Muscle of arm (tissue), 12 donors: ENCODE data around the gene ATXN7L2. TPM values are rescaled to one million over a fixed set of nuclear protein-coding genes. Genes with fewer than 3 reads are reported as not detected.

Experiments used
- DNase-seq: peaks from one replicate; pipeline ENCODE4 v3.0.0-alpha.2; 2013
- polyA plus RNA-seq, 12 donors: library from polyadenylated mRNA; unstranded; fragments of 120-200 nt; gene quantifications; one replicate each; pipeline ENCODE4 v1.2.1, GENCODE V29; 2013; ENCODE audit not compliant: insufficient read length in 12 of 12

The ATXN7L2 gene
- polyA plus RNA-seq, 12 donors: 9.3 to 30.9 (median 21.0) TPM; not detected in 1

DNA sequence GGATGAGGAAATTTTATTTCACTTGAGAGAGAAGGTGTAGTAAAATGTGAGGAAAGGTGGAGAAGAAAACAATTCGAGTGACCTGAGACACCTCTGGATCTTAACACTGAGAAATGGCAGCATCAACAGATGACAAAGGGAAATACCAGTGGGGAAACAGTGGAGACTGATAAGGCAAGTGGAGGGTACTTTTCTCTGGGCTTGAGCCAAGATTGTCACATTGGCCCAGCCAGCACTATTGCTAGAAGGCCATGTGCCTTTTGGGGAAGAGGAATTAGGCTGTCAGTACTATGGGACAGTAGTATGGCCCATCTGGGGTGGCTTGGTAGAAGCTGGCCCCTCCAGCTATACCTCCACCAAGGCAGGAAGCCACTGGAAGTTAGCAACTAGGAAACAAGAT is 9.0 kb upstream of the ATXN7L2 start:
- DNase-seq: no peak

DNA sequence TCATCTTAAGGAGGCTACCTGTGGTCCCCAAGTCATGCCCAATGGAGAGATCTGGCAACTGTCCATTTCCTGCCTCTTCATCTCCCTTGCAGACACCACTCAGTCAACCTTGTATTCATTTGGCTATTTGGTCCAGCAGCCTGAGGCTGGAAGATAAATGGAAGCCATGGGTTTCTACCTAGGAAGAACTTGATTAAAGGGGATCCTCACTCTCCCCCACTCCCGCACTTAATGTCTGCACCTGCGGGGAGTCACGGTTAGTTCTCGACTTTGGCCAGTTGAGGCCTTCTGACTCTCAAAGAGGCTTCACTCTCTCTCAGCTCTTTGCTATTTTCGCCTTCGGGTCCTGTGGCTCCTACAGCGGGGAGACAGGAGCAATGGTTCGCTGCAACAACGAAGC is 8.4 kb upstream of the ATXN7L2 start:
- no peak for DNase-seq

DNA sequence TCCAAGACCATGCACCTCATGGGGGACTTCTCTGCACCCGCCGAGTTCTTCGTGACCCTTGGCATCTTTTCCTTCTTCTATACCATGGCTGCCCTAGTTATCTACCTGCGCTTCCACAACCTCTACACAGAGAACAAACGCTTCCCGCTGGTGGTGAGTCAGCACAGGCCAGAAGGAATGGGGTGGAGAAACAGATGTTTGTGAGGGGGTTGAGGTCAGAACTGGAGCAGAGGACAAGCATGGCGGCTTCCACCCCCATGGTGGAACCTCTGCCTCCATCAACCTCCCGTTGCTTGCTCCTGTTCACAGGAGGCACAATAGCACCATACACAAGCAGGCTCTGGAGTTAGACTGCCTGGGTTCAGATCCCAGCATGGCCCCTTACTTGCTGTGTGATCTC is 6.9 kb upstream of the ATXN7L2 start:
- DNase-seq: no peak

DNA sequence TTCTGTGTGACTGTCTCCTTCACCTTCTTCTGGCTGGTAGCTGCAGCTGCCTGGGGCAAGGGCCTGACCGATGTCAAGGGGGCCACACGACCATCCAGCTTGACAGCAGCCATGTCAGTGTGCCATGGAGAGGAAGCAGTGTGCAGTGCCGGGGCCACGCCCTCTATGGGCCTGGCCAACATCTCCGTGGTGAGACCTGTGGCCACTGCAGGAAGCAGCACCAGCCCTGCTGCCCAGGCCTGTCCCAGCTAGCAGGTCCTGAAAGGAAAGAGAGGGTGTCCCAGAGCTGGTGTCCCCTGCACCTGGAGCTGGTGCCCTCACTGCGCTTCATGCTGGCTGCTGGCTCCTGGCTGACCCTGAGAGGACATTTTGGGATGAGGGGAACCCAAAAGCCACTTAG is 5.9 kb upstream of the ATXN7L2 start:
- no peak for DNase-seq

DNA sequence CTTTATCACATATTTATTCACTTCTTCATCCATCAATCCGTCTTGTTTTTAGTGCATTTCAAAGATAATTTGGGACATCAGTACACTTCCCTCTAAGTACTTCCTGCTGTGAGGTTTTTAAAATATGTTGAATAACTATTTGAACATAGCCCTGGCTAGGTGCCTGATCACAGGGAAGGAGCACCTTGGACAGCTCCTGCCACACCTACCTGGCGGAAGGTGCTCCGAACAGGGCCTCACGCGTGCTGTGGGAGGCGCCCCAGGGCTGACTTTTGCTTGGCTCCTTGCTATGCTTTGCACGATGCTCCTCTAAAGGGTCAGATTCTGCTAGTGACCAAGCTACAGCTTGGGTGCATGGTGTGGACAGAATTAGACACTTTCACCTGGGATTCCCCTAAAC is 4.9 kb upstream of the ATXN7L2 start:
- no peak for DNase-seq

DNA sequence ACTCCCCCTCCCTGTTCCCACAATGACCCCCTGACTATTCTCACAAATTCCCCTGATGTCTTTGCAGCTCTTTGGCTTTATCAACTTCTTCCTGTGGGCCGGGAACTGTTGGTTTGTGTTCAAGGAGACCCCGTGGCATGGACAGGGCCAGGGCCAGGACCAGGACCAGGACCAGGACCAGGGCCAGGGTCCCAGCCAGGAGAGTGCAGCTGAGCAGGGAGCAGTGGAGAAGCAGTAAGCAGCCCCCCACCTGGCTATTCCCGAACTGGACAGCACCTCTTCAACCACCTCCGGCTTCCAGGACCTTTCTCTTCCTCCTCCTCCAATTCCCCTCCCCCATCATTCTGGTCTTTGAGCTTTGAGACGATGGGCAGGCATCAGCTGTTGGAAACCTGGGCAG is 4.4 kb upstream of the ATXN7L2 start:
- no peak for DNase-seq

DNA sequence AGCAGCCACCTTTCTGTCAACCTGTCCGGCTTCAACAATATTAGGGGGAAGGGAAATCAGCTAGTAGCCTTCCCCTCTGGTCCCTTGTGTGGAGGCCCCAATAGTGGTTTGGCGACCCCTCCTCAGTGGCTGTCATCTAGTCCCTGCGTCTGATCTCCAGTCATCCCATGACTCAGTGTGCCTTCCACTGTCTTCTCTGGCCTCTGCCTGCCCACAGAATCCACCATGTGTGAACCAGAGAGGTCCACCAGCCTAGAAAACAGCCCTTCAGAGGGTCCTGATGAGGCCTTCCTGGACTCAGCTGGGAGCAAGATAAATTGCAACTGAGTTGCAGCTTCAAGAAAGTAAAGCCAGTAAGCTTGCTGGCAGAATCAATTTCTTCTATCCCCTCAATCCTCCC is 3.8 kb upstream of the ATXN7L2 start:
- DNase-seq: no peak

DNA sequence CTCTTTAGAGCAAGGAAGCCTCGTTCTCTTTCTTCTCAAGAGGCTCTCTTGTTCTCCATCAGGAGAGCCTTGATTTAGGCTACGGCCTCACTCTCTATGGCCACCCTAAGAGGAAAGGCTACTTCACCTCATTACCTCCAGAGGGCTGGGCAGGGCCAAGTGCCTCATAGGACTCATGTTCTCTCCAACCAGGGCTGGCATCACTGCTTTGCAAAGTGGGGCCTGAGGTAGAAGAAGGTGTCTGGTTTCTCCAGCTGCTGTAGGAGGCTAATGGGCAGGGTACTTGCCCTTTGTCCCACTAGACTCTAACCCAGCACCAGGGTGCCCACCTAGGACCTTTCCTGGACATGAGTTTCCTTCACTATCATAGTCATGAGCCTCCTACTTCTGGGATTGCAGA is 2.1 kb upstream of the ATXN7L2 start:
- DNase-seq: no peak

DNA sequence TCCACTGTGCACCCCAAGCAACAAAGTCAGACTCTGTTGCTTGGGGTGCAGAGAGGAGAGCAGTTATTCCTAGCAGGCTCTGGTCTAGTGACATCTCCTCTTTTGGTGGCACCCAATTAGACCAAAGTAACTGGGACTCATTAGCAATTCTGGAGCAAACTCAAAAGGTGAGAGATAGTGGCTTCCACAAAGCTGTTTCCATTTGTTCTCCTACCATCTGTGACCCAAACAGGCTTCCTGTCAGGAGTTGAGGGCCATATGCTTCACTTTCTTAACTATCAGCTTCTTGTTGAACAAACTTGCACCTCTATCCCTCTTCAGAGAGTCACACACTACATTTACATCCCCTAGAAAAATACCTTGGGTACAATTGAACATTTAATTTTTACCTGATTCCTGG is 1.5 kb upstream of the ATXN7L2 start:
- DNase-seq: no peak

DNA sequence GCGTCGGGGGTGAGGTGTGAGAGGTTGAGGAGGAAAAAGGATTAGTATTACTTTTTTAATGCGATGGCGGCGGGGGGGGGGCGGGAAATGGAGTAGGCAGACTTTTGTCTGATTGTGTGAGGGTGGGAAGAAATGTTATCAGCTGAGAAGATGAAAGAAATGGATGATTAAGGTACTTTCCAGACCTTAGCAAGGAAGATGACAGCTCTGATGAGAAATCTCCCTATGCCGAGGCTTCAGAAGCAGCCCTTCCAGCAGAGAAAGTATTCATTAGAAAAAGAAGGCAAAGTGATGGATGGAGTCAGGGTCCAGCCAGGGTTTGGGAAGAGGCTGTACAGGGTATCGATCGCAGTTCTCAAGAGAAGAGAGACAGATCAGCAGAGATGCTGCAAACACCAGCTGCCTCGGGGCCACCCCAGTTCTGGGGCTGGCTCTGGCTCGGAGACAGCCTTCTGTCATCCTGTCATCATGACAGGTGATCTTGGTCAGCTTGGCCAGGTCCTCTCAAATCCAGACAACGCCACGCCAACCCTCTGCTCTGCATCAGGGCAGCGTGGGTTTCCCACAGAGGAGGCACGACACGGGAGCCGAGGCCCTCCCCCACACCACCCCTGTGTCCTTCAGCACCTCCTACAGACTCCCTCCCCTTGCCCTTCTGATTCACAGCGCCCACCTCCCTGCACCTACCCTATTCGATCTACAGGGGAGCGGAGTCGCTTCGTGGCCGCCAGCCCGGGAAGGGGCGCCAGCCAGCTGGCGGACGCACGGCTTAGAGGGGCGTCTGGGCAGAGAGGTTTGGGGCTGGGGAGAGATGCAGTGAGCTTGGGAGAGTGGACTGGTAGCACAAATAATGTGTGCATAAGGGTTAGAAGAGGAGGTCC is 674 bp upstream of the ATXN7L2 start:
- DNase-seq: no peak

DNA sequence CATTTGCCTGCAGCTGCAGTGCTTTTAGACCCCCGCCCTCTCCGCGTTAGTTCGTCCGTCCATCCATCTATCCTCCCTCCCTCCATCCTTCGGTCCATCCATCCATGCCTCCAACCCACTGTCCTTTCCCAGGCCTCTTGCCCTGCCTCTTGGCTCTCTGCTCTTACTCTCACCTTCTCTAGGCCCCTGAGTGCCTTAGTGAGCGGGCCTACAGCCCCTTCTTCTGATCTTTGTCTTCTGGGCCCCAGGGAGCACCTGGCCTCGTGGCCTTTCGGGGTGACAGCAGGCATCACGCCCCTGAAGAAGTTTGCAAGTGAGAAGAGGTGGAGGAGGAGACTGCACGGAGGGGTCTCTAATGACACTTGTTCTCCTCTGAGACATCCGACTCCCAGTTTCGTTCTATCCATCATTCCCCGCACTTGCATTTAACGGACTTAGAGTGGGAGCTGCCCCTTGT is 842 bp downstream of the ATXN7L2 start:
- no peak for DNase-seq

DNA sequence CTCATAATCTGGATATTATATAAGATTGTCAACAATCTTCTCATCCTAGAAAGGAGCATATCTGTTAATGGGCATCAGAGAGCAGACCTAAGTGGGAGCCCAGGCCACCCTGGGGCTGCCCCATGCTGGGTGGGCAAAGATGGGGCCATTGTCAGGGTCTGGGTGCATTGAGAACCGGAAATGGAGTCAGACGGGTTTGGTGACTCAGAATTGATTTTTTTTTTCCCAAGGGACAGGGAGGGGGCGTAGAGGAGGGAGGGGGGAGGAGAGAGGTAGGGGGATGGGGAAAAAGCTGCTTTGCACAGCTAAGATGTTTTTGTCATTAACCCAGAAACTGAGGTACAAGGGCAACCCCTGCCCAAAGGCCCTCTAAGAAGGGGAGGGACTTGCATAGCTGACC is 1.3 kb downstream of the ATXN7L2 start:
- no peak for DNase-seq

DNA sequence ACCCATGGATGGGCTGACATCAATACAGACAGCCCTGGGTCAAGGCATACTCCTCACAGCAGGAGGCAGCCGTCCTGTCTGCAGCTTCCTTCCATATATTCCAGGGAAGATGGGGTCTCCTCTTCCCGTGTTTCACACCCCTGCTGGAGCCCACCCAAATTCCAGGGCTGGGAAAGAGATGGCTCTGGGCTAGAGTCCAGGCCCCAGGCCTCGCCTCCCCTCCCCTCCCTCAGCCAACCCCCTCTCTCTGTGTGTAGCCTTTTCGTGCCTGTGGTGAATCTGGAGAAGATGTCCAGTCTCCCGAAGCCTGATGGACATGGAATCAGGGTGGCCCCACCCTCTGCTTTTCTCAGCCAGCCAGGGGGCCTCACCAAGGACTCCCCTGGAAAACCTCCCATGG is 3.6 kb downstream of the ATXN7L2 start:
- no peak for DNase-seq

DNA sequence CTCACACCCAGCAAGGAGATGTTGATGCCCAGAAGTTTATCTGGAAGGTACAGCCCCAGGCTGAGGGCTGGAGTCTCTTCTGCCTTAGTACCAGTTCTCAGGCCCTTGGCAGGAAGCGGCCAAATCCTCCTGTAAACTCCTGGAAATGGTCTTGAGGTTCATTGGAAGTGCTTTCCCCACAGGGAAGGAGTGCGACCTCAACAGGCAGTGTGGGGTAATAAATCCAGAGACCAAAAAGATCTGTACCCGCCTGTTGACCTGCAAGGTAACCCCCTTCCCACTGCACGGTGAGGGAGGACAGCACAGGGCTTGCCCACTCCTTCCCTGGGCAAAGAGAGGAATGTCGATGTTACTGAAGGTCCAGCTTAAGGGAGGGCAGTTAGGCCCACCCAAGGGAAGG is 4.5 kb downstream of the ATXN7L2 start:
- DNase-seq: no peak

DNA sequence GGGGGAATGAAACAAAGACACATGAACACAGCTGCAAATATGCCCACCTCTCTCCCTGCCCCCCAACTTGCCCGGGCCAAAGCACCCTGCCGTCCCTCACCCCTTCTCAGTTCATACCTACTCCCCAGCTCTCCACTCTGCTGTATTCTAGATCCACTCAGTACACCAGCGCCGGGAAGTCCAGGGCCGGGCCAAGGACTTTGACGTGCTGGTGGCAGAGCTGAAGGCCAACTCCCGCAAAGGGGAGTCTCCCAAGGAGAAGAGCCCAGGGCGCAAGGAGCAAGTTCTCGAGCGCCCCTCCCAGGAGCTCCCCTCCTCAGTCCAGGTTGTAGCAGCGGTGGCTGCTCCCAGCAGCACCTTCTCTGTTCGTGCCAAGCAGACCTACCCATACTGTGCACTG is 5.0 kb downstream of the ATXN7L2 start:
- DNase-seq: no peak

DNA sequence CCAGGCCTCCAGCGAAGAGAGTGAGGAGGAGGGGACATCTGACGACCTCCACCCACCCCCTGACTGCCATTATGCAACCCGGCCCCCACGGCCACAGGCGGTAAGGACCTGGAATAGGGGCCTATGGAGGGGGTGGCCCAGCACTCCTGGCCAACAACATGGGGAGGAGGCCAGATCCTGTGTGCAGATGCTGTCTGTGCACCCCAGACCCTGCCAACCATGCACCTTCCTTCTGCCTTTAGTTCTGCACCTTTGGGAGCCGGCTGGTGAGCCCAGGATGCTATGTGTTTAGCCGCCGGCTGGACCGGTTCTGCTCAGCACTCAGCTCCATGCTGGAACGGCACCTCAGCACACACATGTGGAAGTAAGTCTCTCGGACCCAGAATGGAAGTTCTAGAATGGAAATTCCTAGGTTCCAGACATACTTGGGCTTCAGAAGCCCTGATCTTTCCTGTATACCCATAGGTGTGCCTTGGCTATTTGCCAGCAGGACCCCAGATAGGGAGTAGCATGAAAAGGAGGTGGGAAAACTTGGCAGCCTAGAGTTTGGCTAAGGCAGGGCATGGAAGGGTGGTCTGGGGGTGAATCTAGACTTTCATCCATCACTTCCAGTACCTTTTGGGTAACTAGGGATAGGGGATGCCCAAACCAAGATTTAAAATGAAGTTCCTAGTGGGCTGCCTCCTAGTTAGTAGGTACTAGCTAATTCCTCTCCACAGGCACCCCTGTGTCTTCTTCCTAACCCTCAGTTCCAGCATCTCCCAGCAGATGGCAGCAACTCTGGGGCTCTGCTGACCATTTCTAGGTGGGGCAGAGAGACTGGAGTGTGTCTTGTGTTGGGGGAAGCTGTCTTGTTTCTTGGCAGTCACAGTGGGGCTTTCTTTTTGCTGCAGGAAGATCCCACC is 6.6 kb downstream of the ATXN7L2 start:
- peak; percentile 67 for DNase-seq

DNA sequence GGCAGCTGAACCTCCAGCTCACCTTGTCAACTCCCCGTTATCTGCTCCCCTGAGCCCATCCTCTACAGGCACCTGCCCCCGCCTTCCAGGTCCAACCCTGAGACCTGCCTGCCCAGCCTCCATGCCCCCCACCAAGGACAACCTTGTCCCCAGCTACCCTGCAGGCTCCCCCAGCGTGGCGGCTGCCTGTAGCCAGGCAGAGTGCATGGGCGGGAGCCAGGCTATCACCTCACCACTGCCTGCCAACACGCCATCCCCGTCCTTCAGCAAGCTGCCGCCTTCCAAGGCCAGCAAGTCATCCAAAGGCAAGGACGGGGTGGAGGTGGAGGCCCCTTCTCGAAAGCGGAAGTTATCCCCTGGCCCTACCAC is 7.2 kb downstream of the ATXN7L2 start:
- DNase-seq: no peak

DNA sequence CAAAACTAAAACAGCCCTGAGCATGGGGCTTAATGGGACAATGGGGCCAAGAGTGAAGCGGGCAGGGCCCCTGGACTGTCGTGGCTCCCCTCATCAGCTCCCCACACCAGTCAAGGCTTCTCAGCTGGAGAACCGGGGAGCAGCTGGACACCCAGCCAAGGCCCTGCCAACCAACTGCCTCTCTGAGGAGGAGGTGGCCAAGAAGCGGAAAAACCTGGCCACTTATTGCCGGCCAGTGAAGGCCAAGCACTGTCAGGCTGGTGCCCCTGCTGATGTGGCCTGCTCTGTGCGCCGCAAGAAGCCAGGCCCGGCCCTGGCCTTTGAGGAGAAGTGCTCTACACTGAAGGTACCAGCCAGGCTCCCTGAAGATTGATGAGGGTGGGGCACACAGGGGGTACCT is 7.7 kb downstream of the ATXN7L2 start:
- DNase-seq: no peak

DNA sequence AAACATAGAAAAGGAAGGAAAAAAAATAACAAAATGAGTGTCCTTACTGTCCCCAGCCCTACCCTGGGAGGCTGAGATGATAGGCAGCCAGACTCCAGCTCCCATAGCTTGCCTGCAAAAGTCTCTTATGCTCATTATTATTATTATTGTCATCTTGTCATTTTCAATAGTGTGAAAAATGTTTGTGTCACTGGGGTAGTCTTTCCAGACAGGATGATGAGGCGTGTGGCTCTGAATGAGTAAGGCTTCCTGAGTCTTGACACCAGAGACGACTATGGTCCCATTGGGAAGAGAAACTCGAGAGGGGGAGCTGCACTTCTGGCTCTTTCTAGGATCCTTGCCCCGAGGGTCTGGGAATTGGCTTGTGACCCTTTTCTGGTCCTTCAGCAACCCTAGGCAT is 9.1 kb downstream of the ATXN7L2 start:
- no peak for DNase-seq

DNA sequence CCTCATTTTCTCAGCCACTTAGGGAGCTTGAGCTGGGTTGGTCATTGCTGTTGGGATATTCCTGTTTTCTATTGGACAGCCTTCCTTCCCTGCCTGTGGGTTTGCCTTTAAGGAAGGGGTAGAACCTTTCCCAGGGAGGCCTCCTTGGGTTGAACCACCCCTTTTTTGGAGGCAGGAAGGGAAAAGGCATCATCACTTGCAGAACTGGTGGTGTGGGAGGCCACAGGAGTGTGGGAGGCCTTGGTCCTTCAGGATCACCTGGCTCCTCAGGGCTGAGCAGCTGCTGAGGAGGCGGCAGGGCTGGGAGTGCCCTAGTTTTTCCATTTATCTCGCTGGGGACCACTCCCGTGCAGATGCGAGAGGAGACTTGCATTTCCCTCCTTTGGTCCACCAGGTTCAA is 9.5 kb downstream of the ATXN7L2 start:
- no peak for DNase-seq

DNA sequence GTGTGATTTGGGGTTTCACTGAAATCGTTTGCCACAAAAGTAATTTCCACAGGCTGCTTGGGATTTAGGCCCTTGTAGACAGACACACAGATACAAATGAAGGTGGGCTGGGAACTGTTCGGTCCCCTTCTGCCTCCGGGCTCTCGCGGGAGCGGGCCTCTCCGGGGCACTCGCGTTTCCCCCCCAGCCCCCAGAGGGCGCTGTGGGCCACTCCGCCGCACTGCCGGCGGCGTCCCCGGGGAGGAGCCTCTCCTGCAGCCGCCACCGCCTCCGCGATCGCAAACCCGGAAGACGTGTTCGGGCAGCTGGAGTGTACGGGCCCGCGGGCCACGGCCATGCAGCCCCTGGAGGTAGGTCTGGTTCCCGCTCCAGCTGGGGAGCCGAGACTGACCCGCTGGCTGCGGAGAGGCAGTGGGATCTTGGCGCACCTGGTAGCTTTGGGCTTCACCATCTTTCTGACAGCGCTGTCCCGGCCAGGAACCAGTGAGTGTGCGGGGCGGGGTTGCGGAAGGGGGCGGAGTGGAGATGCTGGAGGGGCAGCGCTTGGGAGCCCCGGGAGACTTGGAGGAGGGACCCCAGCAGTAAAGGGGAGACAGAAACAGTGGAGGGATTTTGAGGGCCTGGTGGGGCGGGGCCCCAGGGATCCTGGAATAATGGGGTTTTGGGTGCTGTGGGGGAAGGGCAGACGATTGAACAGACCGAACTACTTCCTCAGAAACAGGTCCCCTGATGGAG is 10.3 kb downstream of the ATXN7L2 start, which contains the start of gene CYB561D1:
CYB561D1 (plus strand) TSS at position 290 of the 735 bp plus-strand sequence; CDS start at position 336, 46 bp downstream.
- peak; percentile 90 for DNase-seq

DNA sequence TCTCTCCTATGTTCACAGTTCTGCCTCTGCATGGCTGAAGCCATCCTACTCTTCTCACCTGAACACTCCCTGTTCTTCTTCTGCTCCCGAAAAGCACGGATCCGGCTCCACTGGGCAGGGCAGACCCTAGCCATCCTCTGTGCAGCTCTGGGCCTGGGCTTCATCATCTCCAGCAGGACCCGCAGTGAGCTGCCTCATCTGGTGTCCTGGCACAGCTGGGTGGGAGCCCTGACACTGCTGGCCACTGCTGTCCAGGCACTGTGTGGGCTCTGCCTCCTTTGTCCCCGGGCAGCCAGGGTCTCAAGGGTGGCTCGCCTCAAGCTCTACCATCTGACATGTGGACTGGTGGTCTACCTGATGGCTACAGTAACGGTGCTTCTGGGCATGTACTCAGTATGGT is 12.0 kb downstream of the ATXN7L2 start:
- DNase-seq: no peak
